Measurements from ENCODE around the gene TMEM213.
"Not testable (repeated sequence)": the region's sequence is repeated elsewhere in the genome, so short reads cannot be mapped to it uniquely, and the experiment has no call there.

Gene TMEM213

DNA sequence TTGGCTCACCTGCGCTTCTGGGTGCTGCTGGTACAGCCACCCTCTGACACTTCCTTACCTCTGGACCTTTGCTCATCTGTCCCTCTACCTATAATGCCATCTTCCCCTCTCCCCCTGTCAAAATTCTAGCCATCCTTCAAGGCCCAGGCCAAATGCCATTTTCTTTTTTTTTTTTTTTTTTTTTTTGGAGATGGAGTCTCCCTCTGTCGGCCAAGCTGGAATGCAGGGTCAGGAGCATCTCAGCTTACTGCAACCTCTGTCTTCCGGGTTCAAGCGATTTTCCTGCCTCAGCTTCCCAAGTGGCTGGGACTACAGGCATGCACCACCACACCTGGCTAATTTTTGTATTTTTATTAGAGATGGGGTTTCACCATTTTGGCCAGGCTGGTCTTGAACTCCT is 748 bp upstream of the TMEM213 start:
- not testable (repeated sequence) for DNase-seq (ENCODE audit: low spot score)

DNA sequence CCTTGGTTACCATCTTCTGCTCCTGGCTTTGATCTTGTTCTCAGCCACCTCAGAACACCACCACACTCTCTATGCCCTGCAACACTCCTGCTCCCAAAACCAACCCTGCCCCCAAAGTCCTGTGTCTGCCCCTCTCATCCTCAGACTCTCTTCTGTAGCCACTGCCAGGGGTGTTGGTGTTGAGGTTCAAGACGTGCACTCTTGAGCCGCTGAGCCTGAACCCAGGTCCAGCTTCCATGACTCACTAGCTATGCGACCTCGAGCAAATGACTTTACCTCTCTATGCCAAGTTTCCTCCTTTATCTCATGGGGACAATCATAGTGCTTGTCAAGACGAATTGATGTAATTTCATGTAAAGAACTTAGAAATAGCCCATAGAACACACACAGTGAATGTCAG is 1.0 kb downstream of the TMEM213 start:
- DNase-seq (ENCODE audit: low spot score): no peak

DNA sequence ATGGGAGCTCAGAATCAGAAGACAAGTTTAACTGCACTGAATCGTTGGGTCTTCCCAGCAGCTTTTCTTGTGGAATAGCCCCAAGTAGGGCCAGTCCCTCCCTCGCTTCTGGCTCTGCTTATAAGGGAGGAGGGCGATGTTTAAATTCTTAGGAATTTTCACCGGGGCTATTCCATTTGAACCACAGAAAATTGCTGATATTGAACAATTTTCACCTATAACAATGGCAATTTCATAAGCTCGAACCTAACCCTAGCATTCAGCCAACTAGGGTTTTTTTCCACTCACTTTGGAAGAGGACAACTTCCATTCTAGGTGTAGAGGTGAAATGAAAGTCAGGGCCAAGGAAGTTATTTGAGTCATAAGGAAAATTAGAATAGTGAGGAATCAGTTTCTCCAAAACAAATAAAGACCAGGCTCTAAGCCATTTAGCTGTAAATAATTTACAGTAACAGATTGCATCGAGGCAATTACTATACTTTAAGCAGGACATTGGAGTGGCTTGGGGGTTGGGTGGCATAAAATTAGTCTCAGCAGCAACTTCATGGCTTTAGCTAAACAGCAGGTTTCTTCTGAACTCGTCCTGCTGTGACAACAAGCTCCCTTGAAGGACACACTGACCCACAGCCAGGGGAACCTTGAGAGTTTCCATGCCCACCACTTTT is 1.7 kb downstream of the TMEM213 start:
- DNase-seq (ENCODE audit: low spot score): no peak

DNA sequence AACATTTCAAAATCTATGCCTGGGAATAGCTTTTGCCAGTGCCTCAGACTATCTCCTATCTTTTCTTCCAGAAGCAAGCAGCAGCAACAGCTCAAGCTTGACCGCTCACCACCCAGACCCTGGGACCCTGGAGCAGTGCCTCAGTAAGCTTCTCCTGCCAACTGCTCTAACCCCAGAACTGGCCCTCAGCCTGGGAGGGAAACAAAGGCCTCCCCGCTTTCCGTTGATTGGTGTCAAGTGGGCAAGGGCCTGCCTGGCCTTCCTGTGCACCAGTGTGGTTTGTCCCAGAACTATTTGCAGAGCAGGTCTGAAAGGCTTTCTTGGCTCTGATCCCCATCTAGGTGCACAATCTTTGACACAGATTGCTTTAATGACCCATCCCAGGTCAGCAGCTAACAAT is 3.5 kb downstream of the TMEM213 start:
- no peak for DNase-seq (ENCODE audit: low spot score)

GRCh38 chr7:138802706-138803105 is 4.9 kb downstream of the TMEM213 start:
- DNase-seq (ENCODE audit: low spot score): no peak

DNA sequence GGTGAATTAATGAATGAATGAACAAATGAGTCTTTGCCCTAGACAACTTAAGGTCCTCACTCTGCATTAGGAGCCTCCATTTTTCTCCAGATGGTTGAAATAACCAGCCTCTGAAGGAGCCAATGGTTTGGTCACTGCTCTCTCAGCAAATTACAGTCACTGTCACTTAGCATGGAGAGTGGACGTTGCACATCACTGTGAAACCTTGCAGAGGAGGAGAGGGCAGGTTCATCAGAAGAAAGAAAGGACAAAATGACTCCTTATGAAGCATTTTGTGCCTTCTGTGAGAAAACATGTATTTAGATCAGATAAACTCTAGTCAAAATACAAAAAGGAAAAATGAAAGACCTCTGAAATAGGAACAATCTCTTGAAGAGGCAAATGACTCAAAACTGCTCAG is 6.8 kb downstream of the TMEM213 start:
- no peak for DNase-seq (ENCODE audit: low spot score)

GRCh38 chr7:138809346-138809745 is 11.6 kb downstream of the TMEM213 start:
- no peak for DNase-seq (ENCODE audit: low spot score)

GRCh38 chr7:138811327-138811726 is 13.5 kb downstream of the TMEM213 start:
- DNase-seq (ENCODE audit: low spot score): not testable (repeated sequence)

GRCh38 chr7:138813945-138814344 is 16.2 kb downstream of the TMEM213 start:
- no peak for DNase-seq (ENCODE audit: low spot score)

DNA sequence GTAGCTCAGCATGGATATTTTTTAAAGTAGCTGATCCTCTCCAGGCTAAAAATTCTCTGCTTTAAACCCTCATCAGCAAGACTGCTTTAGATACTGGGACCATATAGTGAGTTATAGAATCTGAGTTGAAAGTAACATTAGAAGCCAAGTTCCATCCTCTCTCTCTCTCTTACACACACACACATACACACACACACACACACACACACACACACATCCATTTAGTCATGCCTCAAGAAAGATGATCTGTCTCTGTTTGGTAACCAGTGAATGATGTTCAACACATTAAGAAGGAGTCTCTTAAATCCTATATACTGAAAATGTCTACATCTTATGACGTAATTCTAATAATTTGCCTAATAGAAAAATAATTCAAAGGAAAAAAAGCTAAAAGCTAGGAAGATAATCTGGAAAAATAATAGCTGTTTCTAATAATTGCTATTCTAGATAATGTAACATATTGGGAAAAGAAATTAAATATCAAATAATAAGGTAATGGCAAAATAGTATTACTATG is 17.1 kb downstream of the TMEM213 start:
- no peak for DNase-seq (ENCODE audit: low spot score)

DNA sequence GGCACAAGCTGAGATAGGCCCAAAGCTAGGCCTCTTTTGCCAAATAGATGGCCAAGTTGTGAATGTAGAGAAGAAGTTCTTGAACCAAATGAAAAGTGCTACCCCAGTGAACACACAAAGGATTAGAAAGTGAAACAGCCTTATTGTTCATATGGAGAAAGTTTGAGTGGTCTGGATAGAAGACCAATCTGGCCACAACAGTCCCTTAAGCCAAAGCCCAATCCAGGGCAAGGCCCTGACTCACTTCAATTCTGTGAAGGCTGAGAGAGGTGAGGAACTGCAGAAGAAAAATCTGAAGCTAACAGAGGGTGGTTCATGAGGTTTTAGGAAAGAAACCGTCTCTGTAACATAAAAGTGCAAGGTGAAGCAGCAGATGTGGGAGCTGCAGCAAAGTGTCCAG is 18.9 kb downstream of the TMEM213 start:
- DNase-seq (ENCODE audit: low spot score): no peak

- DNase-seq (ENCODE audit: low spot score): no peak
Measured at GRCh38 chr7:138819625-138820024, 21.8 kb downstream of the TMEM213 start.

GRCh38 chr7:138821912-138822311 is 24.1 kb downstream of the TMEM213 start:
- DNase-seq (ENCODE audit: low spot score): no peak

DNA sequence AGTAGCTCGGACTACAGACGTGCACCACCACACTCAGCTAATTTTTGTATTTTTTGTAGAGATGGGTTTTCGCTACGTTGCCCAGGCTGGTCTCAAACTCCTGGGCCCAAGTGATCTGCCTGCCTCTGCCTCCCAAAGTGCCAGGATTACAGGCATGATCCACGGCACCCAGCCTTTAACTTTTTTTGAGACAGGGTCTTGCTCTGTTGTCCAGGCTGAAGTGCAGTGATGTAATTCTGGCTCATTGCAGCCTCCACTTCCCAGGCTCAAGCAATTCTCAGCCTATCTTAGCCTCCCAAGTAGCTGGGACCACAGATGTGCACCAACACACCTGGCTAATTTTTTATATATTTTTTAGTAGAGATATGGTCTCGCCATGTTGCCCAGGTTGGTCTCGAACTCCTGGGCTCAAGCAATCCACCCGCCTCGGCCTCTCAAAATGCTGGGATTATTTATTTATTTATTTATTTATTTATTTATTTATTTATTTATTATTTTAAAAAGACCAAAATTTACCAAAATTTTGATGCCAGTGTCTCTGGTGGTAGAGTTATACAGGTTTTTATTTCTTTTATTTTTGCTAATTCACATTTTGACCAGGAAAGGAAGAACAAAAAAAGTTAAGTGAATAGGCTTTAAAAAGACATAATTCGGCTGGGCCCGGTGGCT is 25.2 kb downstream of the TMEM213 start:
- DNase-seq (ENCODE audit: low spot score): no peak

- DNase-seq (ENCODE audit: low spot score): no peak
Measured at GRCh38 chr7:138825049-138825721, 27.4 kb downstream of the TMEM213 start.

- DNase-seq (ENCODE audit: low spot score): no peak
Measured at GRCh38 chr7:138828302-138828701, 30.5 kb downstream of the TMEM213 start.

DNA sequence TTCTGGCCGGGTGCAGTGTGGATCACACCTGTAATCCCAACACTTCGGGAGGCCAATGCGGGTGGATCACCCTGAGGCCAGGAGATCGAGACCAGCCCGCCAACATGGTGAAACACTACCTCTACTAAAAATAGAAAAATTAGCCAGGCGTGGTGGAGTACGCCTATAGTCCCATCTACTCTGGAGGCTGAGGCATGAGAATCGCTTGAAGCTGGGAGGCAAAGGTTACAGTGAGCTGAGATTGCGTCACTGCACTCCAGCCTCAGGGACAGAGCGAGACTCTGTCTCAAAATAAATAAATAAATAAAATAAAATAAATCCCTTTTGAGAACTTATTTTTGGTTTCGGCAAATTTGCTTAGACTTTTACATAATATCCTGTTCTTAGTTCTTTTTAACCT is 31.5 kb downstream of the TMEM213 start:
- no peak for DNase-seq (ENCODE audit: low spot score)

DNA sequence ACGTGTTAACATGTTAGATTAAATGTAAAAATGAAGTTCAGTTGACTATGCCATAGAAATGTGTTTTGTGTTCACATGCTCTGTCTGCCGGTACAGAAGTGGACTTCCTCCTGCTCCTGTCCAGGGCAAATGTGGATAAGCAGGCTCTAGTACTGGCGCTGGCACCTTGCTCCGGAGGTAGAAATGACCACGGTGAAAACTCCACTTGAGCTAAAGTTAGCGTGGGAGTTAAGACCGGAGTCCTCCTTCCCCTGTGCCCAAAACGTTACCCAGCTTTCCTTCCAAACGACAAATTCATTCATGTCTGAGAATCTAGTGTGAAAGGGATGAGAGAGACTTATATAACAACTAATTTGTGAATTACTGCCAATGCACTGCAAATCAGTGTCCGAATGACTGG is 35.2 kb downstream of the TMEM213 start:
- no peak for DNase-seq (ENCODE audit: low spot score)

GRCh38 chr7:138833596-138833995 is 35.8 kb downstream of the TMEM213 start:
- no peak for DNase-seq (ENCODE audit: low spot score)

DNA sequence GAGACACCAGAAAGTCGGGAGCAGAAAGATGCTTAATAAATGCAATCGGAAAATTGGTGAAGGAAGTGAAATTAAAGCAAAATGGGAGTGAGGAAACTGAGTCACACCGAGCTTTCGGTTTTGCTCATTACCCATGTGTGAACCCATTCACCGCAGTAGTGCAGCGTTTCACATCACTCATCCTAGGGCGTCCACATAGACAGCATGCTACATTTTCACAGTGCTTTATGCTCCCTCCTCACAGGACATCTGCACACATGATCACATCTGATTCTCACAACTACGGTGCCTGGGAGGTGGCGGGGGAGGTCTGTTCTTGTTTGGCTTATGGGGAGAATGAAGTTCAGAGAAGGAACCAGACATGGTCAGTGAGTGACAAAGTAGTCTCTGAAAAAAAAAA is 36.8 kb downstream of the TMEM213 start:
- no peak for DNase-seq (ENCODE audit: low spot score)

- no peak for DNase-seq (ENCODE audit: low spot score)
Measured at GRCh38 chr7:138835087-138835486, 37.3 kb downstream of the TMEM213 start.

GRCh38 chr7:138837627-138838026 is 39.8 kb downstream of the TMEM213 start:
- no peak for DNase-seq (ENCODE audit: low spot score)

DNA sequence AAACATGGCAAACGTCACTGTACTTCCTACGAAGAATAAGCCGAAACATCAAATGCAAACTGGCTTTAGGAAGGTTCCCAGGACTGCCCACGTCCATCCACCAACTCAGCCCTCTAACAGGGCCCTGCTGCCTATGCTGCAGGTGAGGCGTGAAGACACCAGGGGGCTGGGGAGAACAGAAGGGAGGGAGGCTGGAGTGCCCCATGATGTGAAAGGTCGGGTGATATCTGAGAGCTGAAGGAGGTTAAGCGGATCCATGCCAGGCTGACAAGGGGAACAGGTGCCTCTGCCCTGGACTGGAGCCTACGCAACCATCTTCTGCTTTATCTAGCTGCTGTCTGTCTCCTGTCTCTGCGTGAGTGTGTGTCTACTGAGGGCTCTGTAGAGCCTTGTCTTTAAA is 40.4 kb downstream of the TMEM213 start:
- no peak for DNase-seq (ENCODE audit: low spot score)
